GM19025 (cell line): ENCODE measurements around the gene SYNPR.

Source experiments
- ATAC-seq: cut with Tn5 transposase; IDR thresholded peaks from one replicate; pipeline ENCODE4 v1.9.1; 2021; ENCODE audit warnings: mild to moderate bottlenecking, low read depth, moderate library complexity; ENCODE audit not compliant: unreplicated experiment

The SYNPR gene

GRCh38 chr3:63303238-63303637 is 25.1 kb downstream of the SYNPR start:
- ATAC-seq: no peak

- no peak for ATAC-seq
Observed at GRCh38 chr3:63304421-63304820, 26.3 kb downstream of the SYNPR start.

- no peak for ATAC-seq
Observed at GRCh38 chr3:63308072-63308471, 30.0 kb downstream of the SYNPR start.

- ATAC-seq: no peak
Observed at GRCh38 chr3:63309768-63310167, 31.7 kb downstream of the SYNPR start.

DNA sequence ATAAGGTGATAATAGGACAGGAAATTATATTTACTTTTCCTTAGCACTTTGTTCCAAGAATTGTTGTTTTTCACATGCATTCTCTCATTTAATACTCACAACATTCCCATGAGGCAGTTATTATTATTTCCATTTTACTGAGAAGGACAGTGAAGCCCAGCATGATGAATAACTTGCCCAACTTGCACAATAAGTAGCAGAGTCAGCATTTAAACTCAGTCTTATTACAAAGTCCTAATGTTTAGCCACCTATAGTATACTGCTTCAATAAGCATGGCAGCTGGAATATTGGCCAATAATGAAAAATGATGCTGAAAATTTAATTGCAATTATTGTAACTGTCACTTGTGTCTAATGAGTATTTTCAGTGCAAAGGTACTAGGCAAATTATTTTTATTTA is 45.7 kb downstream of the SYNPR start:
- no peak for ATAC-seq

- no peak for ATAC-seq
Observed at GRCh38 chr3:63324621-63325020, 46.5 kb downstream of the SYNPR start.

DNA sequence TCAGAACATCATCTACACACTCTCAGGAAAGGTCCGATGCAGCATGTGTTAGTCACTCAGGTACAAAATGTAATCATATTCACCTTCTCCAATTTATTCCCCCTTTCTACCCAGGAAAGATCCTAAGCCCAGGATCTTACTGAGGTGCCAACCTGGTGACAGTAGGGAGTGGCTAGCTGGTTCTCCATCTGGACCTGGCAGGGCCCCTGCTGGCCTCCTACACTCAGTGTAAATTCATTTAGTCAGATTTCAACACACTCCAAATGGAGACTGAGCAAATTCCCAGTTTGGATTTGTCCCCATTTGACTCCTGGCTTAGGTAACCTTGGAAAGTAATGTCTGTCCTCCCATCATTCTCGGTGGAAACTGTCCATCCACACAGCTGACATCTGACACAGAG is 47.3 kb downstream of the SYNPR start:
- ATAC-seq: no peak

DNA sequence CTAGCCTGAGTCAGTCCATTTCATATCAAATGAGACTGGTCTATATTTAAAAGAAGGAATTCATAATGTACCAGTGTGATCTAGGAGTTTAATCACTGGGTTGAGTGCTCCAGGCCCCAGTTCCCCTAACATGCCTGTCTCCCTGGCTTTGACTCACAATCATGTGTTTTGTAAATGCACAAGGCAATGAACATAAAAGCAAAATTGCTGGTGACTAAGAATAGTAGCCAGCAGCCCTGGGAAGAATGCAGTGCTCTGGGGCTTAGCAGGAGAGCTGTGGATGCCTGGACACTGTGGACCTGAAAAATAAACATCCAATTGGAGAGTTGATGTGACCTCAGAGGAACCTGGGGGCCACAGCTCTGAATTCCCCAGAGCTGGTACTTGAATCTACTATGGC is 50.3 kb downstream of the SYNPR start:
- no peak for ATAC-seq

GRCh38 chr3:63331520-63331919 is 53.4 kb downstream of the SYNPR start:
- ATAC-seq: no peak

DNA sequence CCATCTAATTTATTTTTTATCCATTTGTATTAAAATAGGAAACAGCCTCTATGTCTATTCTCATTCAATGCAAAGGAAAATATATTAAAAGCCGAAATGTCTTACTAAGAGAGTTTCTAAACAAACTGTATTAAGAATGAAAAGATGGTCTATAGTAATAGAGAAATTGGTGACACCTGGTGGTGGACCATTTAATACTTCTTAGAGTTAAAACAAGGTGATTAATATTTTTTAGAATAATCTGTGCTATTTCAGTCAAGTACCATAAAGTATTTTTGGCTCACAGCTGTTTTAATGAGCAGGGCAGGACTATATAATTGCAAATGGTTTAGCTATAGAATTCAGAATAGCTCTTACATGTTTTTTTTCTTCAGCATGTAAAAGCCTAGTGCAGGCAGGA is 55.7 kb downstream of the SYNPR start:
- no peak for ATAC-seq

DNA sequence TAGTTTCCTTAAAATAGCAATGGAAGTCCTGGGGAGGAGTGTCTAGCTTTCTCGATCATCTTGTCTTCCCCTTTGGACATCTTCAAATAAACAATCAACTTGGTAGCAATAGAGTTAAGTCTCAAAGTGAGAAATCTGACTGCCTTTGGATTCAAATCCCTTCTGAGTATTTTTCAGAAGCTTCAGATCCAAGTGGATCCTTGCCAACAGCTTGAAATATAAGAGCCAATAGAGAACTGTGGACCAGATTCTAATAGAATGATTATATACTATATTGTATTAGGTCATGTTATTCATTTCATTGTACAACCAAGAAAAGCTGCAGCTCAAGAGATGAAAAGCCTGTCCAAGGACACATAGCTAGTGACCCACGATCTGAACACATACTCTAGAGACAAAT is 60.2 kb downstream of the SYNPR start:
- ATAC-seq: no peak

DNA sequence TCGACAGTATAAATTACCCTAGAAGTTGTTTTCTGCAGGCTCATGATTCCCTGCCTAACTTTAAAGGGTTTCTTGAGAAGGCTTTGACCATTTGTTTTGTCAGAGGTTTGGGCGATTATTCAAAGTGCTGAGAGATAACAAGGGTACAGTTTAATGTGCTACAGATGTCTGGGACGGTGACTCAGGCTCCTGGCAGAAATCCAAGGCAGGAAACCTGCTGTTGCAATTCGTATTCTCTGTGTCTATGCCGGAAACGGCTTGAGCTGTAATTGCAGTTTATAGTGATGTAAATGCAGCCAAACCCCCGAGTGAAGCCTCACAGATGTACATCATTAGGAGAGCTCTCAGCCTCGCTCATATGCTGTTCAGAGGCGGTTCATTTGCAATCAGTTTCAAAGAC is 65.6 kb downstream of the SYNPR start:
- ATAC-seq: no peak

GRCh38 chr3:63344661-63345060 is 66.6 kb downstream of the SYNPR start:
- no peak for ATAC-seq

- no peak for ATAC-seq
Observed at GRCh38 chr3:63349583-63350573, 71.8 kb downstream of the SYNPR start.

- no peak for ATAC-seq
Observed at GRCh38 chr3:63351159-63352007, 73.3 kb downstream of the SYNPR start.

DNA sequence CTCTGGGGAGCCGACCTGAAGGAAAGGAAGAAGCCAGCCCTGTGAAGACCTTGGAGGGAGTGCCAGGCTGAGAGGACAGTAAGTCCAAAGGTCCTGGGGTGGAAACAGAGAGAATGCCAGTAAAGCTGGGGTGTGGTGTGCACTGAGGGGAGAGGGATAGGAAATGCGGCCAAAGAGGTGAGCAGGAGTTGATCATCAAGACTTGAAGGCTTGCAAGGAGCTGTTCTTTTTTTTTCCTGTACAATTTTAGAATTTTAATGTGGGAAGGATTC is 73.8 kb downstream of the SYNPR start:
- ATAC-seq: no peak

GRCh38 chr3:63353383-63353782 is 75.3 kb downstream of the SYNPR start:
- ATAC-seq: no peak

DNA sequence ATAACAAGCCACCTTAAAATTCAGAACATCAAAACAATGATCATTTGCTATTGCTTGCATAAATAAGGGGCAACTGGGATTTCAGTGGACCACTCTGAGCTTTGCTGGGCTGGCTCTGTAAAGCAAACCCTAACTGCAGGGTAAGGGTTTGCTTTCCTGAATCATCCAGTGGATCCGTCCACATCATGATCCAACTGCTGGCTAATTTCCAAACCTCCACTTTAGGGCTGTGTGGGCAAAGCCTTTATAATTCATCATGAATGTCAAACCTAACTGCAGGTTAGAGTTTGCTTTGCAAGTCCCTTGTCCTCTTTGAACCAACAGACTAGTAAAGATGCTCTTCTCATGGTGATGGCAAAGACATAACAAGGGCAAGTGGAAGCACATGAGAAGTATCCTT is 76.1 kb downstream of the SYNPR start:
- no peak for ATAC-seq

- ATAC-seq: no peak
Observed at GRCh38 chr3:63355809-63356208, 77.7 kb downstream of the SYNPR start.

DNA sequence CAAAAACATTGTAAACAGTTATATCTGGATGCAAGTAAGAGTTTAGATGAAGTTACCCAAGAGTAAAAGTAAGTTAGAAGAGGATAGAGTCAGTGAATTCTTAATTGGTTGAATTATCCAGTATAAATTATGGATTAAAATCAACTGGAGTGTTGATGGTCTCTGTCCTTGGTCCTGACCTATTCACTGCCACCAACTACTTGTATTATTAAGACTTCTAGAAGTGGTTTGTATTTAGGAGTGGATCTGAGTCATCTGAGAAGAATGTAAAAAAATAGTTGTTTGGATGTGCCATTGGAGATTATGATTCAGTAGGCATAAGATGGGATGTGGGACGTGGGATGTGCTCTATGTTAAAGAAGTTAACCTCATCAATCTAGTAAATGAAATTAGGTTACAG is 86.4 kb downstream of the SYNPR start:
- ATAC-seq: no peak

DNA sequence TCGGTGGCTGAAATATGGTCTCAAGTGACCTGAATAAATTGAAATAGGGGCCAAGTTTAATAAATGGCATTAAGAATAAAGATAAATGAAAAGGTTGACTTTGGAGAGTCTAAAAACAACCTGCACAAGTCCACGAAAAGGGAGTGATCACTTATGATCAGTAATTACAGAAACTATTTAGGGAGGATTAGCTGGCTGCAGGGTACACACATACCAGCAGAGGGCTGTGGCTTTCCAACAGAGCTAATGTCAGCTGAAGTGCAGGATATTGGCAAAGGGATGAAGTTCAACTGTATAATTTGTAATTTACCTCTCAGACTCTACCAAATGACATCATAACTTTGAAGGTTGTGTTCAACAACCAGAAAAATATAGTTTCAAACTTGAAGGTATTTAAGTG is 86.8 kb downstream of the SYNPR start:
- ATAC-seq: no peak

GRCh38 chr3:63365671-63366070 is 87.6 kb downstream of the SYNPR start:
- no peak for ATAC-seq
